Stimulated activated naive CD4-positive, alpha-beta T cell treated with Interleukin-2 at 50 U/mL for 16 hours (primary cell): Measurements from ENCODE around the gene MTCL1.

Experiments
- DNase-seq: peaks from one replicate; lab custom pipeline; 2025; lab: John Stamatoyannopoulos, UW

MTCL1 gene

DNA sequence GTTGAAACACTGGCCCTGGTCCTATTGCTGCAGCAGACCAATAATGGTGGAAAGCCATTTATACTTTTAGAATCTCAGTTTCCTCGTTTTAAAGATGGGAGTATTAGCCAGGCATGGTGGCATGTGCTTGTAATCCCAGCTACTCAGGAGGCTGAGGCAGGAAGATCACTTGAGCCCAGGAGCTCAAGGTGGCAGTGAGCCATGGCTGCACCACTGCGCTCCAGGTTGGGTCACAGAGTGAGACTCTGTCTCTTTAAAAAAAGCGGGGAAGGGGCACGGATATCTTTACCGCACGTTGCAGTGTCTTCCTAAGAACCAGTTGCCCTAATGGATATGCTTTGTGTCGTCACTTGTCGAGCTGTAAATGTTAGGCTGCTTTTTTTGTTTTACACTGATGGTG lies 8.3 kb downstream of the MTCL1 start:
- DNase-seq: no peak

DNA sequence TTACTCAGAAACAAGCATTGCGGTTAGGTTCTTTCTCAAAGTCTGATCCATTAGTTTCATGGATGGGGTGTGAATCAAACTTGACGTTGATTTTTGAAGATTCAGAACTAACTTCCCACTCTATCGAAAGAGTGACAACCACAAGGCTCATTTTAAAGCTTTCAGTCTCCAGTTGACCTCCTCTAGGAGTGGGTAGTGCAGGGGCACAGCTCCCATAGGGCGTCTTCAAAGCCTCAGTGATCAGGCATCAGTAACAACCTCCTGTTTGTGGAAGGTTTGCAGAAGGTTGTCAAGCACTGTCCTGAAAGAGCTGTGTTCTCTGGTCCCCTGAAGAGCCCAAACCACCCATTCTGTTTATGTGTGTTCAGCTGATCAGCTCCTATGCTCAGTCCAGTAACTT lies 10.2 kb downstream of the MTCL1 start:
- no peak for DNase-seq

DNA sequence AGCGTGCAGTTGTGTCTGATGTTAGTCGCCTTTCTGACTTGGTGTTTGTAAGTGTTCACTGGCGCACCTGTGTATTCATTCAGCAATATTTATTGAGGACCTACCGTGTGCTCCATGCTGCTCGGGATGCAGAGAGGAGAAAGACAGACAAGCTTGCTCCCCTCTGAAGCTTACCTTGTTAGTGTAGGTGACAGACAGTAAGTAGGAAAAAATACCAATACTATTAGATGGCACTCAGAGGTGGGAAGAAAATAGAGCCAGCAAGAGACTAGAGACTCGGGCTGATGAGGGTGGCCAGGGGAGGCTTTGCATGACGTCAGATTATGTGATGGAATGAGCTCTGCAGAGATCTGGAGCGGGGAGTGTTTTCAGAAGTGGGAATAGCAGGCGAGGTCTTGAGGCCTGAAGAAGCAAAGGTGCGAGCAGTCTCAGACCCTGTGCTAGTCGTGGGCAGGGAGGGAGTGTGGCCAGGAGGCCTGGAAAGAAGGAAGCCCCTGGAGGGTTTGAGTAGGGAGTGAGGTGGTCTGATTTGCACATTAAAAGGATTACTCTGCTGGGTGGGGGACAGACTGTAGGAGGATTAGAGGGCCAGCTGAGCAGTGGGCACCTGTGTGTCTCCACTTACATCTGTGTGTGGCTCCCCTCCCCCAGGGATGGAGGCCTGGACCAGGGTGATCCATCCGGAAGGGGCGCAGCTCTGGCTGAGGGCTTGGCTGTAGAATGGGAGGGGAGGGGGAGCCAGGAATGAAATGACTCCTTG lies 11.8 kb downstream of the MTCL1 start:
- DNase-seq: no peak

DNA sequence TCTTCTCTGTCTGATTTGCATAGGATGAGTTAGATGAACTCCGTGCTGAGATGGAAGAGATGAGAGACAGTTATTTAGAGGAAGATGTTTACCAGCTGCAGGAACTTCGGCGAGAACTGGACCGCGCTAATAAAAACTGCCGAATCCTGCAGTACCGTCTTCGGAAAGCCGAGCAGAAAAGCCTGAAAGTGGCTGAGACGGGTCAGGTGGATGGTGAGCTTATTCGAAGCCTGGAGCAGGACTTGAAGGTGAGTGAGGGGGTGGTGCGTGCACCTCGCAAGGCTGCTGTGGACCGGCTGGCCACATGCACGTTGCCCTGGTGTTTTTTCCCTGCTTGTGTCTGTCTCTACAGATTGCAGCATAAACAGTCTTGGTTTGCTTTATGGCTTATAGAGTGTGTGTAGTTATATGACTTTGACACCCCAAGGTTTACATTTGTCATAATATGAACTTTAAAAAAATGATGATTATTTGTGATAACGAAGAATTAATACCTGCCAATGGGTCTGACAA lies 13.1 kb downstream of the MTCL1 start:
- no peak for DNase-seq

DNA sequence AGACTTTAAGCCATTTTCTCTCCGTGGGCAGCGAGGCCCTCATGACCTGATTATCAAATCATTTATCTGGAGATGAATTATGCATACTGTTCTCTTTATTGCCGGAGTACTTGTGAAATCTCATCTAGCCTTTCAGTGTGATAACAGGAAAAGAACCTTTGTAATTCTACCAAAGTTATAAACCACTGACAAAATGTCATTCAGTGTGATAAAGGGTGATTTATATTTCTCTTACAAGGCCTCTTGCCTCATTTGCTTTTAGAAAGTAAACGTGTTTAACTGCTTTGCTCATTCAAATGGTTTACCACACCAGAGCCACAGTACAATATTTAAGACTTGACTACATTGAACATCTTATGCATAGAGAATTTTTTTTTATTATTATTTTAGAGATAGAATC lies 13.8 kb downstream of the MTCL1 start:
- DNase-seq: no peak

DNA sequence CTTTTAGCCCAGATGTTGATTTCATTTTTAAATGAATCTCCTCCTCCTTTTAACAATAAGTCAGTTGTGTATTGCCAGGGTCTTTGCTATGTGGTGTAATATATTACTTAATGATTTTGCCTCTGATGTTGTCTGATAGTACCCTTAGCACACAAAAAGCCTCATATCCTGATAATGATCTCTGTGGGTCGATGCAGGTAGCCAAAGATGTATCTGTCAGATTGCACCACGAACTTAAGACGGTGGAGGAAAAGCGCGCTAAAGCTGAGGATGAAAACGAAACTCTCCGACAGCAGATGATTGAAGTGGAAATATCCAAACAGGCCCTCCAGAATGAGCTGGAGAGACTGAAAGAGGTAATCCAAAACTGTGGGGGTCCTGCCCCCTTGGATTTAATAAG lies 14.8 kb downstream of the MTCL1 start:
- no peak for DNase-seq

DNA sequence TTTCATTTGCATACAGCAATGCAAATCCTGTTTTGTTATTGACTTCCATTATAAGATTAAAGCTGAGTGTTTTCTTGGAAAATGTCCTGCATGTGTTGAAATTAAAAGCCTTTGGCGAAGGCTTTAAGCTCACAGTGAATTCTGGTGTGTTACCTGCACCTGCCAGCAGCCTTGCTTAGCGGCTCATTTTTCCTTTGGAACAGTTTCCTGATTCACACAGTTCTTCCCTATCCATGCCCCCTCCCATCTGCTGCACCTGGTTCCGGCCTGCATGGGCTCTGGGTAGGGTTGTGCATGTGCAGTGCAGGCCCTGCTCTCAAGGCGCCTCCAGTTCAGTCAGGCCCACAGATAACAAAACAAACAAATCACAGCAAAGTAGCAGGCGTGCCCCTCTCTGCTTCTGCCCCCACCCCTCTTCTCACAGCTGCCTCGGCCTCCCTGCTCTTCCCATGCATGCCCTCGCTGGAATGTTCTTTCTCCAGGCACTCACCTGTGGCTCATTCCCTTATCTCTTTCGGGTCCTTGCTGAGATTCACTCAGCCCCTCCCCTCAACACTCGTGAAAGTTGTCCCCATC lies 15.8 kb downstream of the MTCL1 start:
- no peak for DNase-seq

DNA sequence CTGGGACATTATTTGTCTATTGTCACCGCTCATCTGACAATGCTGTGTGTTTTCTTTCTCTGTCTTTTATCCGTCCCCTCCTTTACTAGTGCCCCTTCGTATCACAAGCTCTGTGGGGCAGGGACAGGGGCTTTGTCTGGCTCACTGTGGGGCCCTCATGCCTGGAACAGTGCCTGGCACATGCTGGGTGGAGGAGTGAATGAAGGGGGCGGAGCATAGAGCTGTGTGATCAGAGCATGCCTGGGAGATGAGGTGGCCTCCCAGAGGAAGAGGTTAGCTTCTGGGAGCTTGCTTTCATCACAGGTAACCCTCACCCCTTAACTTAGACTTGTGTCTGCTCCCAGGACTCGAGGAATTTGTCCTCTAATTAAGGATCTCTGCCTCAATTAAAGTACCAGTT lies 16.4 kb downstream of the MTCL1 start:
- DNase-seq: no peak

DNA sequence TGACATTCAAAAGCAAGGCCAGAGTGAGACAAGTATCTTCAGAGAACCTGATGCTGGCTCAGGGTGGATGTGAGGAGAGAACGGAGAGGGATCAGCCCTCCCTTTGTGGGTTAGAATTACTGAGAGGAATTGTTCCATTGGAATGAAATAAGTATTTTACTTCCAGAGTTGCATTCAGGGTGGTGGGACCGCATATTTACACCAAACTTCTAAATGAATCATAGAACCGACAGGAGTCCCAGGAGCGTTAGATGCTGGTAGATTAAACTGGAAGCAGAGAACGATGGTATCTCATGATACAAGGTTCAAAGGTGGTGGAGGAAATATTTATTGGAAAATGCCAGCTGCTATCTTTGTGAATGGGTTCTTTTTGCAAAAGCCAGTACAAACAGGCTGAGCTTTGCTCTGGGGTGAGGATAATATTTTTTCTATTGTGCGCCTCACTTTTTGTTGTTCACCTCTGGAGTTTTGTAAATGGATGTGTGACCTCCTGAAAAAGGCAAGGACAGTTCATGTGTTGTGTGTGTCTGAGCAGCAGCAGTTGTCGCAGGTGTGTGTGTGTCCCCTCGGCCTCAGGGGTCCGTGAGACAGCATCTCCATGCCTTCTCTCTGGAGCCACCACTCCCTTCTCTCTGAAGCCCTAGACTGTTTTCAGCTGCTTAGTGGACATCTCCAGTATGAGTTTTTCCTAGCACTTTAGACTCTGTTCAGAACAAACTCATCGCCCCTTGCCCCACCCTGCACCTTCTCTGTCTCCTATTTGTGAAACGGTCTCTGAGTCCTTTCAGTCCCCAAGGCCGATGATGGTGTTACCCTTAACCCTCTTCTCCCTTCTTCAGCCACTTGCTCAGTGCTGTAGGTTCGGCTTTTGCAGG lies 17.8 kb downstream of the MTCL1 start:
- DNase-seq: no peak

DNA sequence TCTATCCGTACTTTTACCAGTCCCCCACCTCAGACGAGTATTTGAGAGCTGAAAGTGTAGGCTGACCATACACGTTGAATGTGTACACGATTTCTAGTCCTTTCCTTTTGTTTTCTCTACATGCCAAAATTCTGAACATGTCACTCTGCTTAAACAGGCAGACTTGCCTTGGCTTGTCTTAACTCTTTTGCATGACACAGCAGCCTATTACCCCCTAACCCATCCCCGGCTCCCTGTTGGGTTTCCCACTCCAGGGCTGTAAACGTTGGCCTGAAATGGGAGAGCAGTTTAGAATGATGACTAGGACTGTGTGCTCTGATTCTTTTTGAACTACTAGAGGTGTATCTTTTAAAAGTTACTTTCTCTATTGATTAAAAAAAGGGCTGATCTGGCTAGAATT lies 19.1 kb downstream of the MTCL1 start:
- DNase-seq: no peak

DNA sequence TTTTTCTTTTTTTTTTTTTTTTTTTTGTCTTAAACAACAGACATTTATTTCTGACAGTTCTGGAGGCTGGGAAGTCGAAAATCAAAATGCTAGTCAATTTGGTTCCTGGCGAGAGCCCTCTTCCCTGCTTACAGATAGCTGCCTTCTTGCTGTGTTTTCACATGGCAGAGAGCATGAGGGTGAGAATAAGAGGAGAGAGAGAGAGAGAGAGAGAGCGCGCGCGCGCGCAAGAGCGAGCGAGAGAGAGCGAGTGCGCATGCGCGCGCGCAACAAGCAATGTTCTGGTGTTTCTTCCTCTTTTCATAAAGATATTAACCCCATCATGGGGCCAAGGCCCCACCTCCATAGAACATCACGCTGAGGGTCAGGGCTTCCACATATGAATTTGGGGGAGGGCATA lies 20.9 kb downstream of the MTCL1 start:
- no peak for DNase-seq

DNA sequence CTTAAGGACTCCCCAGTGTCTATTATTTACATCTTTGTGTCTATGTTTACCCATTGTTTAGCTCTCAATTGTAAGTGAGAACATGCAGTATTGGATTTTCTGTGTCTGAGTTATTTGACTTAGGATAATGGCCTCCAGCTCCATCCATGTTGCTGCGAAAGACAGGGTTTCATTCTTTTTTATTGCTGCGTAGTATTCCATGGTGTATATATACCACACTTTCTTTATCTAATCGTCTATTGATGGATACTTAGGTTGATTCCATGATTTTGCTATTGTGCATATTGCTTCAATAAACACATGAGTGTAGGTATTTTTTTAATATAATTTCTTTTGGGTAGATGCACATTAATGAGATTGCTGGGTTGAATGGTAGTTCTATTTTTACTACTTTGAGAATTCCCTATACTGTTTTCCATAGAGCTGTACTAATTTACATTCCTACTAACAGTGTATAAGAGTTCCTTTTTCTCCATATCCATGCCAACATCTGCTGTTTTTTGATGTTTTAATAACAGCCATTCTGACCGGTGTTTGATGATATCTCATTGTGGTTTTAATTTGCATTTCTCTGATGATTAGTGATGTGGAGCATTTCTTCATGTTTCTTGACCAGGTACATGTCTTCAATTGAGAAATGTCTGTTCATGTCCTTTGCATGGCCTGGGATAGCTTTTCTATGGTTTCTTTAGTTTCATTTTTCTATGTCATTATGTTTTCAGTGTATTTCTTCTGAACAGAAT lies 21.8 kb downstream of the MTCL1 start:
- no peak for DNase-seq

DNA sequence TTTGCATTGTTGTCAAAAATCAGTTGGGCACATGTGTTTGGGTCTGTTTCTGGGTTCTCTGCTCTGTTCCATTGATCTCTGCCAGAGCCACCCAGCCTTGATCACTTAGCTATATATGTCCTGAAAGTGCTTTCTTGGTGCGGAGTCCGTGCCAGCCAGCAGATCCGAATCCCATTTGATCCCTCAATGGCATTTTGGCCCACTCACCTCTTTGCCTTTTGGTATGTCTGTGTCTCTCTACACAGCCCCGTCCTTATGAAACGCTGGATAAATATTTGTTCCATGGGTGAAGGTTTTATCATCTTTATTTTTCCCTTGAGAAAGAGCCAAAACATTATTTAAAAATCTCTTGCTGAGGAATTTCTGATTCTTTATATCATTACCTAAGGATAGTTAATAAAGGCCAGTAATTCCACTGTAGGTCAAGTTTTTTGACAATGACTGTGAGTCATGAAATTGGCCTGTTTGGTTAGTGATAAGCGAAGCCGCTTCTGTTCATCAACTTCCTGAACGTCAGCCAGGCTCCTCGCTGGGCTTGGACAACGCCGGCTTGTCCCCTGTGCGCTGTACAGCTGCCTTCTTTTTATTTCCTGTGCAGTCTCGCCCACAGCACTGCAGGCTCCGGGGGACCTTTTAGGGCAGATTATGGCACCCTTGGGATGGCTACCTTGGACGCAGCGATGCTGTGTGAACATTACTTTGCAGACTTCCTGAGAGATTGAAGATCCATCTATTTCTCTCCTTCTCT lies 24.9 kb downstream of the MTCL1 start:
- DNase-seq: no peak

DNA sequence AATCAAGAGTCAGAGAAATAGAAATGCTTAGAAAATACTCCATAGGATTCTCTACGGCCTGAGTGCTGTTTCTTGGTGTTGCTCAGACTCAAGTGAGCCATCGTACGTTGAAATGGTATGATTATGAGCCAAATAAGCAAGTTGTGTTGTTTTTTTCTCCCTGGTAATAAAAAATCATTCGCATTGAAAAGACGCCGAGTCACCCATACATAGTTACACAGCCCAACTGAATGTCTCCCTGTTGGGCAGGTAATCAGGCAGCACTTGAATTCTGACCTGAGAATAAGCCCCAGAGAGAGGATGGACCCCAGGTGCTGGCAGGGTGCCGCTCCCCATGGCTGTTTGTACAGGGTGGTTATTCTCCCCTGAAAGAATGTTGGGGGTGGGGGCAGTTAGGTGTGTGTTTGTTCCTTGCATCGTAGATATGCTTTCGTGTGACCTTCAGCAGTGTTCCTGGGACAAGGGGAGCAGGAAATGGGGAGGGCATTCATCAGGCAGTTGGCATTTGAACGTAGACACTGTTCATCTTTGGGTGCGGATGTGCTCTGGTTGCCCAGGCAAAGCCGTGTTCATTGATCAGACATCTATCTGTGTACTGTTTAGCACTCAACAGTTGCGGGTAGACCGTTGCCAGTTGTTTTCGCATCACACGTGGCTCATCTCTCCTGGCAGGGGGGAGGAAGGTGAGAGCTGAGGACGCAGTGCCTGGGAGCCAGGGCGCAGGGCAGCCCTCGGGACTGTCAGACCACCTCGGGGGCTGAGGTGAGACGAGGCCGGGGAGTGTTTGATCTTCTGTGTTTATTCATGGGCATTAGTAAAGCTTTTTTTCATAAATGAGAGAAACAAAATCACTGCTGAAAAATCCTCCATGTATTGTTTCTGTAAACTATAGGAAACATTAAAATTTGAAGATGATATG lies 27.3 kb downstream of the MTCL1 start:
- DNase-seq: no peak

DNA sequence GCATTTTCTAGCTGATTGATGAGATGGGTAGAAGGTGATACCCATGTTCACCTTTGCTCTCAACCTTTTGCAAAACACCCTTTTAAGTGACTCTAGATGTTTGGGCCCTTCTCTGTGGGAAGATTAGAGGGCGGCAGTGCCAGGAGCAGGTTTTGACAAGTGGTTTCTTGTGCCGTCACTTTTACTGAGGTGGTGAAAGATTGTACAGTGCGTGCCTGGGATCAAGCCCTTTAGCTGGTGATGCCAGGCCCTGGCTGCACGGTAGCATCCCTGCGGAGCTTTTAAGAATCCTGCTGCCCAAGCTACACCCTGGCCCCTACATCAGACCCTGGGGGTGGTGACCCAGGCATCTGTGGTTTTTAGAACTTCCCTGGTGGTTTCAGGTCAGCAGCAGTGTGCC lies 29.1 kb downstream of the MTCL1 start:
- DNase-seq: no peak

DNA sequence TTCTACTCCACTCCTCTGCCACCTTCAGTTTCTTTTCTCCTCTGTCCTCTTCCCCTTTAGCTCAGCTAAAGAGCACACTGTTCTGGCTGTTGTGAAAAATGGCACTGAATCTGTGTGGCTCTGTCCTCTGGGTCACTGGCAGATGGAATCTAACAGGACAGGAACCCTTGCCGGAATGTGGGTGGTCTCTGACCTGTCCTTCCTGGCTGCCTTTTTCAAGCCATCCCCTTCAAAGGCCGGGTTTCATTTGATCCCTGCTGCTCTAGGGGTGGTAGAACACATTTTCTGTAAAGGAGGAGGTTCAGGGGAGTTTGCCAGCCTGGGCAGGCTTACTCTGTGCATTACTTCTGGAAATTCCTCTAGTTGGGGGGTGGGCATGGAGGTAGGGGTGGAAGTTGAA lies 29.9 kb downstream of the MTCL1 start:
- DNase-seq: no peak

DNA sequence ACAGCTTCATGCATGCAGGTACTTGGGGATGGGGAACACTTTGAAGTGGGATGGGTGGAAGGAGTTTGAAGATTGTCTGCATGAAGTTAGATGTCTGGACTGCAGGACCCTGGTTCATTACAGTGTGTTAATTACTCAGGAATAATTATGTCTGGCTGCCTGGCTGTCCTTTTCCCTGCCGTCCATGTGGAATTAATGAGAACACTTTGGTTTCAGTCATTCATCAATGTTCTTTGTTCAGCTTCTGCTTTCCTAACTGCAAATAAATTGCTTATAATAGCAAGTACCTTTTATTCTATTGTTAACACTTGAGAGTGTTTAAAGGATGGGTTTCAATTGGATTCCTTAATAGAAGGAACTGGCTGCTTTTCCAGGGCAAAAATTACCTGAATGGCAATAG lies 35.8 kb downstream of the MTCL1 start:
- DNase-seq: no peak

DNA sequence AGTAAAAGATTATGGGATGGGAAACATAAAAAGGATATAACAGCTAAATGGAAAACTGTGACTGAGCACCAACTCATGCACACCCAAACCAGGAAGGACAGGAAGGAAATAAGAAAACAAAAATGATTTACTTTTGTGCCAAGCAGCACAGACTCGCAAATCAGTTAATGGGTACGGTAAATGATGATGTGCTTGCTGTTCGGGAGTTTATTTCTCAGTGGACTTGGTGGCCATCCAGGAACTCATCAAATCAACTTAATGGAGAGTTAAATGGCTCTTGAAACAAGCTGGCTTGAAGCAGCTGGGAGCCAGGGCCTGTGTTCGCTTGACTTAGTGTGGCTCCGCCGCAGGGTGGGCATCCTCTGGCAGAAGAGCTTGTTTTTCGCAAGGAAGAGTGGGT lies 36.2 kb downstream of the MTCL1 start:
- no peak for DNase-seq

DNA sequence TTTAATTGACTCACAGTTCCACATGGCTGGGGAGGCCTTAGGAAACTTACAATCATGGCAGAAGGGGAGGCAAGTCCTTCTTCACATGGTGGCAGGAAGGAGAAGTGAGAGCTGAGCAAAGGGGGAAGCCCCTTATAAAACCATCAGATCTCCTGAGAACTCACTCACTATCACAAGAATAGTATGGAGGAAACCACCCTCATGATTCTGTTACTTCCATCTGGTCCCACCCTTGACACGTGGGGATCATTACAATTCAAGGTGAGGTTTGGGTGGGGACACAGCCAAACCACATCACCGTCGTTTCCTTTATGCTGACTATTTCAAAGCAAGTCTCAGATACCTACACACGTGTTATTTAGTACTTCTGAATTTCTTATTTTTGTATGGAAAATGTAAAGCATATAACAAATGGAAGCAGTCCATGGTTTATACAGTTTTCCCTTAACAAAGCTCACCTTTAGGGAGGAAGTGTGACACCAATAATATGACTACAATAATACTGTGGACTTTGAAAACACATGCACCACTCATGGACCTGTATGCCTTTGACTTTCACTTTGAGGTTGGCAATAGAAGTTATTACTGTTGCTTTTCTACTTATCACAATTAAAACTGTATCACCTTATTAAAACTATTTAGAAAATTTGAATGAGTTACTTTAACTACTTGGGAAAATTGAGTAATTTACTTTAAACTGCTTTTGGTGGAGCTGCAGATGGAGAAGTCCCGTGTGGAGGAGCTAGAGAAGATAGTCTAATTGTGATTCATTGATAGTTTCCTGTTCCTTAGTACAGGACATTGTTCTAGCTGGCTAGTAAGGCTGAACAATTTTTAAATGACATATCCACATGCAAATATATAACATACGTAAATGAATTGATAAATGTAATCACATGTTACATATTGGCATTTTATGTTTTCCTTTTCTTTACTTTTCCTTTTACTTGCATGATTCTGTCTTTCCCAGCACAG lies 37.3 kb downstream of the MTCL1 start:
- DNase-seq: no peak
